GM23338 (cell line): ENCODE results near the gene WIPF1. TPM values are rescaled to one million over a fixed set of nuclear protein-coding genes. Genes with fewer than 3 reads are reported as not detected.

Source experiments
- ATAC-seq: fragments of 200-7000 bp; cut with Tn5 transposase; 3 replicates; pipeline ENCODE4 v1.9.1; 2020
- DNase-seq: peaks from one replicate; pipeline ENCODE4 v3.0.0-alpha.2; 2015; ENCODE audit warnings: low spot score
- H2AFZ ChIP-seq: fragments of 200-600 bp; sonication (generic); 2 replicates; pipeline ENCODE4 v1.8.0; 2016; ENCODE audit warnings: antibody characterized with exemption, mild to moderate bottlenecking, moderate library complexity
- H3F3A ChIP-seq: fragments of 200-600 bp; sonication (generic); replicated peaks from 2 replicates; pipeline ENCODE4 v1.8.0; 2017; ENCODE audit warnings: antibody characterized with exemption, mixed run types, low read depth
- H3K27ac ChIP-seq: fragments of 200-600 bp; sonication (generic); 2 replicates; pipeline ENCODE4 v1.6.1; 2016; ENCODE audit warnings: low read depth
- H3K27me3 ChIP-seq: fragments of 200-600 bp; sonication (generic); 2 replicates; pipeline ENCODE4 v1.8.0; 2016; ENCODE audit warnings: mild to moderate bottlenecking, mixed run types, moderate library complexity; ENCODE audit not compliant: insufficient read depth
- H3K36me3 ChIP-seq: fragments of 200-600 bp; sonication (generic); 2 replicates; pipeline ENCODE4 v1.8.0; 2016; ENCODE audit warnings: mild to moderate bottlenecking; ENCODE audit not compliant: insufficient read depth
- H3K4me1 ChIP-seq: fragments of 200-600 bp; sonication (generic); 2 replicates; pipeline ENCODE4 v1.8.0; 2016; ENCODE audit warnings: mild to moderate bottlenecking, moderate library complexity; ENCODE audit not compliant: insufficient read depth
- H3K4me2 ChIP-seq: fragments of 200-600 bp; sonication (generic); 2 replicates; pipeline ENCODE4 v1.7.1; 2017; ENCODE audit warnings: mixed run types
- H3K4me3 ChIP-seq: fragments of 200-600 bp; sonication (generic); 2 replicates; pipeline ENCODE4 v1.6.1; 2016; ENCODE audit warnings: mixed run types
- H3K79me2 ChIP-seq: fragments of 200-600 bp; sonication (generic); replicated peaks from 2 replicates; pipeline ENCODE4 v1.8.0; 2017; ENCODE audit warnings: mild to moderate bottlenecking; ENCODE audit not compliant: insufficient read depth
- H3K9me2 ChIP-seq: fragments of 200-600 bp; sonication (generic); 2 replicates; pipeline ENCODE4 v1.8.0; 2017; ENCODE audit not compliant: insufficient read depth
- H4K20me1 ChIP-seq: fragments of 200-600 bp; sonication (generic); replicated peaks from 2 replicates; pipeline ENCODE4 v1.8.0; 2017; ENCODE audit warnings: mild to moderate bottlenecking; ENCODE audit not compliant: insufficient read depth
- H3K27ac Mint-ChIP-seq: 2 replicates; pipeline ENCODE4 v1.8.0; 2020; ENCODE audit warnings: inconsistent platforms, mild to moderate bottlenecking, moderate library complexity, mixed read lengths
- H3K27me3 Mint-ChIP-seq: 3 replicates; pipeline ENCODE4 v1.8.0; 2022; ENCODE audit warnings: low read depth, mild to moderate bottlenecking, moderate library complexity, mixed read lengths, inconsistent platforms; ENCODE audit not compliant: insufficient read depth, poor library complexity
- H3K36me3 Mint-ChIP-seq: 3 replicates; pipeline ENCODE4 v1.8.0; 2021; ENCODE audit warnings: low read depth, mild to moderate bottlenecking, inconsistent platforms, moderate library complexity, mixed read lengths
- H3K4me1 Mint-ChIP-seq: 3 replicates; pipeline ENCODE4 v1.8.0; 2020; ENCODE audit warnings: mild to moderate bottlenecking, inconsistent platforms, mixed read lengths
- H3K4me3 Mint-ChIP-seq: 3 replicates; pipeline ENCODE4 v1.8.0; 2021; ENCODE audit warnings: moderate library complexity, mild to moderate bottlenecking, inconsistent platforms, mixed read lengths
- H3K9me3 Mint-ChIP-seq: 3 replicates; pipeline ENCODE4 v1.8.0; 2020; ENCODE audit warnings: moderate library complexity, mild to moderate bottlenecking, inconsistent platforms, mixed read lengths
- CREB1 ChIP-seq: fragments of 250-450 bp; sonication (Bioruptor Pico); IDR thresholded peaks from 2 replicates; pipeline ENCODE4 v1.5.0; 2020; ENCODE audit warnings: low read depth, mild to moderate bottlenecking, moderate library complexity
- ETS1 ChIP-seq: IDR thresholded peaks from 2 replicates; pipeline ENCODE4 v1.6.1; 2016; ENCODE audit warnings: antibody characterized with exemption
- EZH2 ChIP-seq: fragments of 200-600 bp; sonication (generic); IDR thresholded peaks from one replicate; pipeline ENCODE4 v1.8.0; 2017; ENCODE audit warnings: antibody characterized with exemption, mild to moderate bottlenecking, low read depth; ENCODE audit not compliant: unreplicated experiment
- EZH2phosphoT487 ChIP-seq: fragments of 200-600 bp; sonication (generic); IDR thresholded peaks from one replicate; pipeline ENCODE4 v1.8.1; 2018; ENCODE audit warnings: antibody characterized with exemption; ENCODE audit not compliant: unreplicated experiment
- JUNB ChIP-seq: IDR thresholded peaks from one replicate; pipeline ENCODE4 v1.6.1; 2016; ENCODE audit warnings: antibody characterized with exemption; ENCODE audit not compliant: unreplicated experiment
- NANOG ChIP-seq: IDR thresholded peaks from 2 replicates; pipeline ENCODE4 v1.6.1; 2016; ENCODE audit warnings: antibody characterized with exemption, borderline replicate concordance
- POLR2AphosphoS5 ChIP-seq: IDR thresholded peaks from 2 replicates; pipeline ENCODE4 v1.6.1; 2016; ENCODE audit warnings: antibody characterized with exemption, low read depth
- REST ChIP-seq: IDR thresholded peaks from one replicate; pipeline ENCODE4 v1.6.1; 2018; ENCODE audit warnings: antibody characterized with exemption; ENCODE audit not compliant: unreplicated experiment
- STAT1 ChIP-seq: IDR thresholded peaks from one replicate; pipeline ENCODE4 v1.6.1; 2016; ENCODE audit warnings: antibody characterized with exemption; ENCODE audit not compliant: unreplicated experiment
- ZNF114 ChIP-seq: fragments of 250-450 bp; sonication (Bioruptor Pico); IDR thresholded peaks from 2 replicates; pipeline ENCODE4 v1.5.0; 2020; ENCODE audit warnings: mild to moderate bottlenecking, moderate library complexity
- ZNF331 ChIP-seq: fragments of 250-450 bp; sonication (Bioruptor Pico); IDR thresholded peaks from 2 replicates; pipeline ENCODE4 v1.5.0; 2020; ENCODE audit warnings: low read depth, mild to moderate bottlenecking, moderate library complexity
- ZNF462 ChIP-seq: fragments of 250-450 bp; sonication (Bioruptor Pico); IDR thresholded peaks from 2 replicates; pipeline ENCODE4 v1.5.0; 2020; ENCODE audit warnings: mild to moderate bottlenecking, moderate library complexity
- polyA plus RNA-seq: library from polyadenylated mRNA; unstranded; fragments of >200 nt; fragmentation: Nextera tagmentation; extraction: Ambion mirVana; gene quantifications from 2 replicates; pipeline ENCODE4 v1.2.1, GENCODE V29; 2016
- total RNA-seq: library from RNA; depleted of rRNA; stranded (reverse); fragments of >200 nt; shearing (Covaris generic); gene quantifications from 2 replicates; pipeline ENCODE4 v1.2.3, GENCODE V29; 2014
- TF ChIP-seq, protein P1 (sequence below), 2 experiments: fragments of 200-600 bp in 1 of 2; sonication (generic) in 1 of 2; conservative IDR thresholded peaks; 2 replicates each; pipeline versions ENCODE4 v1.5.1 to v1.6.1; 2016 to 2017; ENCODE audit warnings: antibody characterized with exemption in 2 of 2, low read depth in 2 of 2, mild to moderate bottlenecking in 2 of 2, moderate library complexity in 1 of 2

The WIPF1 gene
- total and polyA plus RNA-seq, 2 experiments from 2014 or later = 3.0 to 6.0 TPM

GRCh38 chr2:174552880-174553279 is 44.7 kb downstream of the WIPF1 start:
- H3K4me1 ChIP-seq = no peaks in the 10 kb centered on the region
- no peak for DNase-seq
- H3K36me3 Mint-ChIP-seq = peaks cover 6% of the 10 kb centered on the region; the same call in 1 of the 3 replicates
- ATAC-seq = no peak
- H3K4me2 ChIP-seq = no peak overlapping the region
- no peak for TF ChIP-seq ZNF331 (CRISPR knock-in tag)
- TF ChIP-seq POLR2AphosphoS5 = no peak
- no peak for TF ChIP-seq EZH2phosphoT487
- TF ChIP-seq, protein P1, sequence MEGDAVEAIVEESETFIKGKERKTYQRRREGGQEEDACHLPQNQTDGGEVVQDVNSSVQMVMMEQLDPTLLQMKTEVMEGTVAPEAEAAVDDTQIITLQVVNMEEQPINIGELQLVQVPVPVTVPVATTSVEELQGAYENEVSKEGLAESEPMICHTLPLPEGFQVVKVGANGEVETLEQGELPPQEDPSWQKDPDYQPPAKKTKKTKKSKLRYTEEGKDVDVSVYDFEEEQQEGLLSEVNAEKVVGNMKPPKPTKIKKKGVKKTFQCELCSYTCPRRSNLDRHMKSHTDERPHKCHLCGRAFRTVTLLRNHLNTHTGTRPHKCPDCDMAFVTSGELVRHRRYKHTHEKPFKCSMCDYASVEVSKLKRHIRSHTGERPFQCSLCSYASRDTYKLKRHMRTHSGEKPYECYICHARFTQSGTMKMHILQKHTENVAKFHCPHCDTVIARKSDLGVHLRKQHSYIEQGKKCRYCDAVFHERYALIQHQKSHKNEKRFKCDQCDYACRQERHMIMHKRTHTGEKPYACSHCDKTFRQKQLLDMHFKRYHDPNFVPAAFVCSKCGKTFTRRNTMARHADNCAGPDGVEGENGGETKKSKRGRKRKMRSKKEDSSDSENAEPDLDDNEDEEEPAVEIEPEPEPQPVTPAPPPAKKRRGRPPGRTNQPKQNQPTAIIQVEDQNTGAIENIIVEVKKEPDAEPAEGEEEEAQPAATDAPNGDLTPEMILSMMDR (conservative IDR thresholded peaks at IDR 0.05; ENCODE audit: low read depth in 2 of 2) = no peak
- TF ChIP-seq STAT1 = no peak
- no peak for TF ChIP-seq ZNF462
- no peak for TF ChIP-seq ZNF114 (CRISPR knock-in tag)
- TF ChIP-seq EZH2 = no peak
- no peak for TF ChIP-seq REST
- TF ChIP-seq ETS1 = no peak
- no peak for TF ChIP-seq CREB1 (CRISPR knock-in tag)
- no peak for TF ChIP-seq NANOG
- no peak for TF ChIP-seq JUNB
- H2AFZ ChIP-seq = no peak overlapping the region
- H3K4me3 ChIP-seq = no peak overlapping the region
- H4K20me1 ChIP-seq = no peaks in the 10 kb centered on the region
- no peaks in the 10 kb centered on the region for H3F3A ChIP-seq
- H3K27me3 Mint-ChIP-seq = peaks cover 3% of the 10 kb centered on the region
- no peak overlapping the region for H3K27ac Mint-ChIP-seq
- H3K9me2 ChIP-seq = 0 out of 2 replicates have a peak, but pooled peaks cover 6% of the 10 kb centered on the region
- no peaks in the 10 kb centered on the region for H3K27me3 ChIP-seq
- peaks cover 8% of the 10 kb centered on the region; the same call in 1 of the 2 replicates for H3K36me3 ChIP-seq
- H3K4me3 Mint-ChIP-seq = no peak overlapping the region
- H3K27ac ChIP-seq = no peak overlapping the region
- H3K79me2 ChIP-seq = no peaks in the 10 kb centered on the region
- no peaks in the 10 kb centered on the region for H3K4me1 Mint-ChIP-seq
- H3K9me3 Mint-ChIP-seq = peaks cover 10% of the 10 kb centered on the region
